GM18526 (cell line): ENCODE measurements around the gene DCUN1D2.

Source experiments
- POLR2A ChIP-seq: IDR thresholded peaks from 3 replicates; pipeline ENCODE4 v1.6.1; 2011; ENCODE audit not compliant: insufficient read length; ENCODE audit errors: extremely low read depth

Gene DCUN1D2

DNA sequence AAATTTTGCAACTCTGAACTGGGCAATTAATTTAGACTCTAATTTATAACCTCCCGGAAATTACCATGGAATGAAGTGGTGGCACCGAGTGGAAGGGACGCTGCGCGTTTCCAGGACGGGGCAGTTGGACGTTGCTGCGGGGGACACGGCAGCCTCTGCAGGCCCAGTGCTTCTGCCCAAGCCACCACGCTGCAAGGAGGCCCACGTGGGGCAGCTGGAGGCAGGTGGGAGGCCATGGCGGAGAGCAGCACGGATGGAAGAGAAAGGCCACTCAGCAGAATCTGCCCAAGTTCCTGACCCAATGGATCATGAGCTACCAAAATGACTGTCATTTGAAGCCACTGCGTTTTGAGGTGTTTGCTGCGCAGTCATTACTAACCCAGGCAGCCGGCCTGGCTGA is 26.0 kb downstream of the DCUN1D2 start:
- no peak for TF ChIP-seq POLR2A

DNA sequence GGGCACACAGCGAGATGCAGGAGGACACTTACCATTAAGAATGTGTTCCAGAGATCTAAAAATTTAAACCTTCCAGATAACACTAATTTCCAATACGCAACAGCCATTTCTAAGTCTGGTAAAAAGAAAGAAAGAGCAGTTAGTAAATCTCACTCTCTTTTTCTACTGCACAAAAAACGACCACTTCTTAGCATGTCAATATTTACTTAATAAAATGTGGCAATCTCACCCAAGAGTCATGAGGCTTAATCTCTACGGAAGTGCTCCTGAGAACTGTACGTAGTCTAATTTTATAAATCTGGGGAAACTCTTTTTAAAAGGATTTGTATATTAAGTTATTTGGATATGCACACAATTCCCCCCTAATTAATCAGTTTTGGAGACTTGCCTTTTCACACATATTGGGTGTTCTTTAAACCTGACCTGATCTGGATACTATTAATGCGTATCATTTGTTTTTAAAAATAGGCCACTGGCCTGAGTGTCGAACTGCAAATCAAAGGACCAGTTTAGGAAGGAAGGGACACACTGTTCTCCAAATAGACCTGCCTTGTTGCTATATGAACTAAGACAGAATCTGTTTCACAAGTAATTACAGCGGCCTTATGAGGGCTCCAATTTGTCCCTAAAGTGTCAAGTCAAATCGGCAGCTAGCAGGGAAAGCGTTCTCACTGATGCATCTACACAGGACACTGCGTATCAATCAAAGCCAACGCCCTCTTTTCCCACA is 29.3 kb downstream of the DCUN1D2 start:
- TF ChIP-seq POLR2A, result no peak

DNA sequence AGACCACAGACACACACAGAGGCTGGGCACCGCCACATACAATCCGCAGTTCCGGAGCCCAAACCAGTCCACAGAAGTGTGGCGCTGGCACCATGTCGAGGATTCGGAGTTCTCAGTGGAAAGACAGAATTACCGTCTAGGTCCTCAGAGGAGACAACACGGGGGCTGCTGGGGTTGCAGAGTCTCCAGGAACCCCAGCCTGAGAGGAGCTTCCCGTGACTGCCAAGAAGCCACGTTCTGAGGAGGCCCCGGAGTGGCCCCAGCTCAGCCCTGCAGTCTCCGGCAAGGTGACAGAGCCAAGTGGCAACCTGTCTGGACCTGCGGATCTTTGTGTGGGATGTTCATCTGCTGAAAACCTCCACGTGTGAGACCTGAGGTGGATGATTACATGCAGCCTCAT is 29.9 kb downstream of the DCUN1D2 start:
- TF ChIP-seq POLR2A, result no peak

DNA sequence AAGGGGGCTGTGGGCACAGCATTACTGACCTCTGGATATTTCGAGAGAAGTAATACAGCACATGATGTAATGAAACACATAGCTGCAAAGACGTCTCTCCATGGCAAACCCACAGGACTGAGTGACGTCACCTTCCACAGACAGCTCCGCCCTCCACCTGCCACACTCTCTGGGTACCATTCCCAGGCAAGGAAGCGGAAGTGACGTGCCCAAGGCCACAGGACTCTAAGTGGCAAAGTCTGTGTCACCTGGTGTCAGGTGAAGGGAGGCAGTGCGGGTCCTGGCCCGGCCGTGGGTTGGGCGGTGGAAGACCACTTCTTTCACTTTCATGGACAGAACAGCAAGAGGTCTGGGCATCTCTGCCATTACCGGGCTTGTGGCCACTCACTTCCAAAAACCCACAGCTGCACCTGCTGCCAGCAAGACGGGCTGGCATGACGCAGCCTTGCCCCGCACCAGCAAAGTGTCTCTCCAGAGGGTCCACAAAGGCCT is 30.4 kb downstream of the DCUN1D2 start:
- no peak for TF ChIP-seq POLR2A

DNA sequence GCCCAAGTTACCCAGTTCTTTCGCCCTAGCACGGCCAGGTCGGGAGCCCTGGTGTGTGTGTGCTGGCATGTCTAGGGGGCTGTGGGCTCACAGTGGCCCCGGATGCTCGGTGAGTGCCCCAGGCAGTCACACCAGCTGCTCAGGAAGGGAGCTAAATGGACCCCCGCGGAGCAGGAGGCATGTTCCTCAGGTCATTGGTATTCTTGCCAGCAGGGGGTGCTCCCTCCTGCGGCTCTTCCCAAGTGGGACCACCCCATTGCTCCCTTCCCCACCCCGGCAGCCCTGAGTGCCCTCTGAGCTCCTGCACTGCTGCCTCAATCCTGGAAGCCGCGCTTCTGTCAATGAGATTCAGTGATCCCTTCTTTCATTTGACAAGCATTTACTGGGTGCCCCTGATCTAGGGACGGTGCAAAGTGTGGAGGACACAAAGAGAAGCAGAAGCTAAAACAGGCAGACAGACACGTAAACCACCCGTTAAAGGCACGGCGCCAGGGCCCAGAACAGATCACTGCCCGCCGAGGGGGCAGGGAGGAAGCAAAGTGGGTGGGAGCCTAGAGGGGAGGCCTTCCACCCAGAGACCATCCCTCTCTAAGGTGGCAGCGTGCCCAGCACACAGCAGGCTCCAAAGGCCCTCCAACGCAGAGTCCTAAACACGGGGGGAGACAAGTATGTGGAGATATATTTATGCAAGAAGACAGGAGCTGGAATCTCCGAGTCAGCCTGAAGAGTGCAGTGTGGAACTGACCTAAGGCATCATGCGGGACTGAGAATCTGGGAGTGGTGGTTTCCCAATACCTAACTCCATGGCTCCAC is 32.1 kb downstream of the DCUN1D2 start:
- no peak for TF ChIP-seq POLR2A

DNA sequence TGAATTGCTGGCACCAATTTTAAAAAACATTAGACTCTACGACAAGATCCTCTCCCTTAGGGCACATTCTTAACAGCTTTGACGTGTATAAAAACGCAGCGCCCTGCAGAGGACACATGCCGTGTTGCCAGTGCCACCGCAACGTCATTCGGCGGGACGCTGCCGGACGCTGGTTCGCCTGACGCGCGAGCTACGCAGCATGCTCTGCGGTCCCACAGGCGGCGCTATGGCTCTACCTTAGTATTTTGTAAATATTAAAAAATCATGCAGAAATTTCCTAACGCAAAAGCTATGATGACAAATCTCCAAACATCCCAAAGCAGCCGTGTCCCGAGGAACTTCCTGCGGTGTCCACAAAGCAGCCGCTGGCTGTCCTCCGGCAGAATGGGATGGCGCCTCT is 33.0 kb downstream of the DCUN1D2 start:
- no peak for TF ChIP-seq POLR2A

DNA sequence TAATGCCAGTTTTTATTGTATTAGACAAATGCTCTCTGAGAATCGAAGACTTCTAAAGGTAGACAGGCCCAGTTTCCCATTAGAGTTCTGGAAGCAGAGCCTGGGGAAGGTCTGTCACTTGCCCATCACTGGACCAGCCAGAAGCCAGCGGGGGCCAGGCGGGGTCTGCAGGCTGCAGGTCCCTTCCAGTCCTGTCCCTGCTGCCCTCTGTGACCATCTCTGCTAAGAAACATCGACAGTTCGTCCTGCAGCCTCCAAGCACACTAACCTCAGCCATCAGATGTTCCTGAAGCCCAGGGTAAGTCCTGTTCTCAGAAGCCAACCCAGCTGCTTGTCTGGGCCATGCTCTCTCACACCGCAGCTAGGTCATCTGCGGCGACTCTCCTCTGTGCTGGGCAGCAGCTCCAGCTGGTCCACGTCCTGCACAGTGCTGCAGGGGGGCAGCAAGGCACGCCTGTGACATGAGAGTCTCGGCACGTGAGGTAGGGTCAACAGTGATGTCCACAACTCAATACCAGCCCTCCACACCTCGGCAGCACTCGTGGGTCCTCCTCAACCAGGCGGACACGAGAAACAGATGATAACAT is 34.3 kb downstream of the DCUN1D2 start:
- no peak for TF ChIP-seq POLR2A

DNA sequence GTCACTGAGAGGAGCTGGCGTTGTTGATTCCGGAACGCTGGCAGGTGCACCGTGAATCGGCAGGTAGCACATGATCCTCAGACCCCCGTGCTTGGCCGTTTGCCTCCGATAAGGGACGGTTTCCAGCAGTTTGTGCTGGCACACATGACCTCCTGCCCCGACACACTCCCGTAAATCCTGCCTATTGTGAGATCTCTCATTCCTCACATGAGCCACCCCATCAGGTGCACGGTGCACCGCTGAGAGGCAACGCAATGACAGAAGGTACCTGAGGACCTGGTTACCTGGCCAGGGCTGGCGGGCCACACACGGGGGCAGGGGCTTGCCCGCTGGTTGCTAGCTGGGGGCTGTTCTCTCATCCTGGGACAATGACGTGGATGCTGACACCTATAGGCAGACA is 35.1 kb downstream of the DCUN1D2 start:
- no peak for TF ChIP-seq POLR2A

DNA sequence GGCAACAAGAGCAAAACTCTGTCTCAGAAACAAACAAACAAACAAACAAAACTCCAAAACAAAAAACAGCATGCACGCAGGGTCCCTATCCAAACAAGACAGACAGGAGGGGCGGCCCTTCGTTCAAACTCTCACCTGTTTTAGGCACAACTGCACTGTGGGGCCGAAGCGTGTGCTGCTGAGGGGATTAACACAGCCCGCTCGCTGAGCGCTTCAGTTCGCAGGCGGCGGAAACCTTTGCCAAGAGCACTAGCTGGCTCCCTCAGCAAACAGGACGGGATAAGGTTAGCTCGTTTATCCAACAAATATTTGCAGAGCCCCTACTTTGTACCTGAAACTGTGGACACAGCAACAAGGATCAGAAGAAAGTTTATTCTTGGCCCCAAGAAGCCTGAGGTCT is 35.6 kb downstream of the DCUN1D2 start:
- no peak for TF ChIP-seq POLR2A

DNA sequence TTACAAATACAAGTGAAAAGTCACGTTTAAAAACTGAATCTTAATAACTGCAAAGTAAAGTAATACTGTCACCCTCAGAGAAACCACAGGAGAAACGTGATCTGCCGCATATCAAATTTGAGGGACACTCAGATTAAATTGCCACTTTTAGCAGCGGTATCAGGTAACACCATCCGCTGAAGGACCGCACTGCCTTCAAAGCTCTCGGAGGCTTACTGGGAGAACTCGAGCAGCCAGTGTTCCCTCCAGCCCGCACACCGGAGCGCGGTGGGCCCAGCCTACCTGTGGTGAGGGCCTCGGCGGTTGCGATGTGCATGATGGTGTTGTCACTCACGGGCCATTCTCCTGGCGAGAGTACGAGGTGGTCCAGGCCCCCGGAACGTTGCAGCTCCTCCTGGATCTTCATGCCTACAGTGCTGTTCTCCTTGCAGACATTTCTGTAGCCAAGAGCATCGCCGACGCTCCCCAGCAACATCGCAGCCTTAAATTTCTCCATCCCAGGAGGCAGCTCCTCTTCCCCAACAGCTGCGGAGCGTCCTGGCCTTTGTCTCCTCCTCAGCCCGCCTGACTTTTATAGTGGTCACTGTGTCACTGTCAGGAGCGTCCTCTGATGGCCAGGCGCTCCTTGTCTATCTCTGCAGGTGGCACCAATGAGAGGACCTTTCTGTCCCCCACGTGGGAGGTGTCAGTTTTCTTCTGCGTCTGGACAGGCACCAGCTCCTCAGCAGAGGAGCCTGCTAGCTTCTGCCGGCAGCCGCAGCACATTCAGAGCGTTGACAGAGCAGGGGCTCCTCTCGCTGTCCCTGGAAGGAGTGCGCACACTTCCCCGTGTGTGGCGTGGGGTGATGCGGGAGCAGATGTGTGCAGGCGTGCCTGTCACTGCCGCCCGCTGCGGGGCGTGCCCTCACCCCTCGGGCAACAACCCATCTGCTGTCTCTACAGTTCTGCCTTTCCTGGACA is 37.3 kb downstream of the DCUN1D2 start, which contains the start of gene ADPRHL1:
Gene ADPRHL1 (minus strand): TSS at position 547 of the 960 bp plus-strand sequence. CDS start 51 bp downstream, at position 496.
- TF ChIP-seq POLR2A, result no peak

DNA sequence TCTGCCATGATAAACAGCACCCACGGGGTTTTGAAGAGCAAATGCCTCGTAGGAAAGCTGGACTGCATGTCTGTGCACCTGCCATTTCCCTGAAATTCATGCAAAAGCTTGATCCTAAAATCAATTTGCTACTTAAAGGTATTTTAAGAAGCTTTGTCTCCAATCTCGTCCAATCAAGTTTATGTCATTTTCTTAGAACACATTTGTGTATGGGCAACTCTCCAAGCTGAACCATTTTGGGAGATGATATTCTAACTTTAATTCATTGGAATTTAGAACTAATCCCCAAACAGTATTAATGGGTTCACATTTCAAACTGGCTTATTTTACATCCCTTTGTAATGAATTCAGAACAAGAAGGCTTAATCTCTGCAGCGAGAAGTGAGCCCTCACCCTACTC is 38.0 kb downstream of the DCUN1D2 start:
- TF ChIP-seq POLR2A, result no peak

DNA sequence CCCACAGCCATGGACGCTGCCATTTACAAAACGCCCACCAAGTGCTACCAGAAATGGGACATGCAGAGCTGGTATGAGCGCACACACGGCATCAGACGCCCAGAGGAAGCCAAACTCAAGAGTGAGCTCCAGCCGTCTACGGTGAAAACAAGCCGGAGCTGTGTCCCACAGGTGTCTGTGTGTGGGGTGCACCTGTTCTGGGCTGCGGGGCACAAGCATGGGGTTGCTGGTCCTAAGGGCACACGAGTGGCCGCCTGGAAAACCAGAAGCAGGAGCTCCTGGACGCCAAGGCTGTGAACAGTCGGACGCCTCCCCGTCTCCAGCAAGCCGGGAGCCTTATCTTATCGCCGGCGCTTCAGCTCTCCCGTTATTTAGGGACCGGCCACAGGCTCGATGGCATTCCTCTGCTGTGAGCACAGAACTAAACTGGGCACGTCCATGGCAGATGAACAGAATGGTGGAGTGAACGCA is 38.5 kb downstream of the DCUN1D2 start:
- TF ChIP-seq POLR2A, result no peak

DNA sequence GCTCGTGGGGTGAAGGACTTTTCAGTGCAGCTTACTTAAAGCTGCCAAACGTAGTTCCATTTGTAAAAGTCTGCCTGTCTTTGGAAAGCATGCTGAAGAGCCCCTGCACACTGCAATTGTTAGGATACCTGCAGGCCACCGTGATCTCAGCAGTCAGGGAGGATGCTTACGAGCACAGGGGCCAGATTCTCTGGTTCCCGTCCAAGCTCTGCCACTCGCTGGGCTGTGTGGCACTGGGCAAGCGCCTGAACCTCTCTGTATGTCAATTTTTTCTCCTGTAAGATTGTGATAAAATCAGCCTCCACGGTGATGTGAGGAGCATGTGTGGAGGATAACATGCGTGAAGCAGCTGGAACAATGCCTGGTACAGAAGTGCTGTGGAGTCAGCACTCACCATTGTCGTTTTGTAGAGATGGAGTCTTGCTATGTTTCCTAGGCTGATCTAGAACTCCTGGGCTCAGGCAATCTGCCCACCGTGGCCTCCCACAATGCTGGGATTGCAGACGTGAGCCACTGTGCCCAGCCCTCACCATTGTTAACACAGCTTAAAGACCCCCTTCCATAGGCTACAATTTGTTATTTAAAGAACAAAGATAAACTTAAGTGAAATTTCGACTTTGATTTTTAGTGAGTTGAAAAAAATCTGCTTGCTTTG is 40.7 kb downstream of the DCUN1D2 start:
- no peak for TF ChIP-seq POLR2A
